ENCODE measurements around the gene BHLHE23. TPM values are rescaled to one million over a fixed set of nuclear protein-coding genes. Genes with fewer than 3 reads are reported as not detected.

BHLHE23 gene
- total RNA-seq, 1 donor from 2014 or later: not detected

DNA sequence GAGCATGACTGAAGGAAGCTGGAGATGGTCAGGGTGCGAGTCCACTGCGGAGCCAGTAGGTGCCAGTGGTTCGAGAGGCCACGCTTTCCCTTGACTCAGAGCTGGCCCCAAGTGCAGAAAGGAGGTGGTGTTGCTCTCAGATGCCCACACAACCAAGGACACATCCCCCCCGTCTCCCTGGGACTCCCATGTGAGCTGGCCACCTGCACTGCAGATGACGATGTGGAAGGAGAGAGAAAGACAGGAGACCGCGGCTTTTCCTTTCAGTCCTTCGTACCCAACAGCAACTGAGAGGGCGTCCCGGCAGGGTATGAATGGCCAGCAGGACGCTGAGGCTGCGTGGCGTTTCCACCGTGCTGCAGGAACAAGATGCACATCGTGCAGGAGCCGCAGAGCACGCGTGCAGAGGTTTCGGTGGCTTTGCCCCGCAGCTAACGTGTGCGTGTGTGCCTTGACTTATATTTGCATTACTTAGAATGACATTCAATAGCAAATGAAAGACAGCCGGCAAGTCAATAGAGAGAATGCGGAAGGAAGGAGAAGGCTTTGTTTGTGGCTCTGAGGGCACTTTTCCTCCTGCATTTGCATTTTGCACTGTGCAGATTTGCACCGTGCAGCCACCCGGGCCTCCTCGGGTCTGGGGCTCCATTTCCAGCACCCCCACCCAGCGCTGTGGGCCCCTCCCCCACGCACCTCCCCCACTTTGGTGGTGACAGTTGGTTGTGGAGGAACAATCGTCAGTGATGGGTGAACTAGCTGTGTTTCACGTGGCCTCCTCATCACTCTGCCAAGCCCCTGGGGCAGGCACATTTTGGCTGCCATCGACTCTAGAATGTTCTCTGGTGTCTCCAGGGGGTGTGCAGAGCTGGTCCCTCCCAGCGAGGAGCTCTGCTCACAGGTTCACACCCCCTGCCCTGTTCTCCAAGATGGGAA is 26.4 kb upstream of the BHLHE23 start:
- Histone ChIP-seq H3K9me3 (no peaks in the 10 kb centered on the region), H3K36me3 (no peaks in the 10 kb centered on the region), H3K4me3 (no peak overlapping the region), H3K27ac (no peak overlapping the region), H3K27me3 (no peaks in the 10 kb centered on the region), H3K4me1 (no peaks in the 10 kb centered on the region)
- TF ChIP-seq CTCF (IDR thresholded peaks at IDR 0.05) (no peak), POLR2A (IDR thresholded peaks at IDR 0.05) (no peak), POLR2AphosphoS5 (IDR thresholded peaks at IDR 0.05; ENCODE audit: insufficient read depth in 1 of 2, low read depth in 1 of 2) (no peak)
- no peak for DNase-seq (ENCODE audit: extremely low spot score in 2 of 2)
- intact Hi-C loops (cut with DNase I): no loop called here

DNA sequence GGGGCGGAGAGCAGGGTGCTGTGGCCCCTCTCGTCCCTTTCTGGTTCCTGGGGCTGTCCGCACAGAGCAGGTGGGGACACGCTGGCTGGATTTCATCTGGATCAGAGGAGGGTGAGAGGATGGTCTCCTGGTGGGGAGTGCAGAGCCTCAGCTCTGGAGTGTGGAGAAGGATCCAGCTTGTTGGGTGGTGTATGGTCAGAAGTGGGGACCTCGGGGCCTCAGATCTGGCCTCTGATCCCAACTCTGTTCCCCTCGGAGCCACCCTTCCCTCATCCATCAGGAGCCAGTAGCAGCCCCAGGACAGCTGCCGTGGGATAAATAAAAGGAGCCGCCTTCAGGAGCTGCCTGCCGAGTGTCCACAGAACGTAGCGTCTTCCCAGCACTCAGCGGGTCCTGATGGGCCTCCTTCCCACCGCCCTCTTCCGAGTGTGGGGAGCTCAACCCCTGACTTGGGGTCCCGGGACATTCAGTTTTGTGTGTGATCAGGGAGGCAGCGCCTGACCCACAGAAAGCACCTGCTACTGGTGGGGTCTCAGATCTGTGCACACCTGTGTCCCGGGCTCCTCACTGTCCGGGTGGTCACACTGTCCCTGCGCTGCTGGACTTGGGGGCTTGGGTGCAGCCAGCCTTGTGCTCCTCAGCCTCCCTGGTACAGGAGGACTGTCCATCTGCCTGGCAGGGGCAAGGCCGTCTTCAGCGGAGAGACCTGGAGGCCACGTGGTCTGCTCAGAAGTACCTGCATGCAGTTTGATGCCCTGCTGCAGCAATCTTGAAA is 25.4 kb upstream of the BHLHE23 start:
- Histone ChIP-seq H3K9me3 (no peaks in the 10 kb centered on the region), H3K27ac (no peak overlapping the region), H3K4me1 (no peaks in the 10 kb centered on the region), H3K36me3 (no peaks in the 10 kb centered on the region), H3K4me3 (no peak overlapping the region), H3K27me3 (no peaks in the 10 kb centered on the region)
- intact Hi-C loops (cut with DNase I): no loop called here
- TF ChIP-seq POLR2AphosphoS5 (IDR thresholded peaks at IDR 0.05; ENCODE audit: insufficient read depth in 1 of 2, low read depth in 1 of 2): no peak
- no peak for TF ChIP-seq POLR2A (IDR thresholded peaks at IDR 0.05)
- no peak for TF ChIP-seq CTCF (IDR thresholded peaks at IDR 0.05)
- no peak for DNase-seq (ENCODE audit: extremely low spot score in 2 of 2)

DNA sequence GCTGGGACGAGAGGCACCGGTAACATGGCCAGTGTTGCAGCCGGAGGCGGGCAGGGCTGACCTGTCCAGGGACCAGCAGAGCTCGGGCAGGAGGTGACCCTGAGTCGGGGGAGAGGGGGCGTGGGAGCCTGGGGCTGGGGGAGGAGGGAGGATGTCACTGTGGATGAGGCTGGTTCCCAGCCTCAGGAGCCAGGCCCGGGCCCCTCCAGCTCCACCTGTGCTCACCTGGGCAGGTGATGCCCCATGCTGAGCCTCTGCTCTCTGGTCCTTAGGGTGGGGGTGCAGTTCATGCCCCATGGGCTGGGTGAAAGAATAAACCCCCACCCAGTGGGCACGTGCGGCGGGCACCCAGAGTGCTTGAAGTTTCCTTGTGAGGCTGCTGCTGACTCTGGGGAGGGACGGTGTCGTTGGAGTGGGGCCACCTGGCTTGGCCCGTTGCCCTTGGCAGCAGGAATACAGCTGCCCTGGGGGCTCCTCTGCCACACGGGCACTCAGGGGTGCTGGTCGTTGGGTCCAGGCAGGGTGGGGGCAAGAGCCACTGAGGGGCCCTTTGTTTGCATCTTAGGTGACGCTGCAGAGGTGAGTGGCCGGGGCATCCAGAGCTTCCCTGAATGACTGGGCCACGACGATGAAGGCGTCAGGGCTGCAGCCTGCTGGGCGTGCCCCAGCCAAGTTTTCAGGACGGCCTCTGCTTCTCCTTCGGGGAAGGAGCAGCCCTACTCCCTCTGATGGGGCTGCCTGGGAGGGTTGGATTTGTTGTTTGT is 24.7 kb upstream of the BHLHE23 start:
- Histone ChIP-seq H3K27me3 (no peaks in the 10 kb centered on the region), H3K36me3 (no peaks in the 10 kb centered on the region), H3K27ac (no peak overlapping the region), H3K4me1 (no peaks in the 10 kb centered on the region), H3K9me3 (no peaks in the 10 kb centered on the region), H3K4me3 (no peak overlapping the region)
- no peak for TF ChIP-seq CTCF (IDR thresholded peaks at IDR 0.05)
- TF ChIP-seq POLR2A (IDR thresholded peaks at IDR 0.05): no peak
- no peak for TF ChIP-seq POLR2AphosphoS5 (IDR thresholded peaks at IDR 0.05; ENCODE audit: insufficient read depth in 1 of 2, low read depth in 1 of 2)
- DNase-seq (ENCODE audit: extremely low spot score in 2 of 2): no peak
- intact Hi-C loops (cut with DNase I): no loop called here

DNA sequence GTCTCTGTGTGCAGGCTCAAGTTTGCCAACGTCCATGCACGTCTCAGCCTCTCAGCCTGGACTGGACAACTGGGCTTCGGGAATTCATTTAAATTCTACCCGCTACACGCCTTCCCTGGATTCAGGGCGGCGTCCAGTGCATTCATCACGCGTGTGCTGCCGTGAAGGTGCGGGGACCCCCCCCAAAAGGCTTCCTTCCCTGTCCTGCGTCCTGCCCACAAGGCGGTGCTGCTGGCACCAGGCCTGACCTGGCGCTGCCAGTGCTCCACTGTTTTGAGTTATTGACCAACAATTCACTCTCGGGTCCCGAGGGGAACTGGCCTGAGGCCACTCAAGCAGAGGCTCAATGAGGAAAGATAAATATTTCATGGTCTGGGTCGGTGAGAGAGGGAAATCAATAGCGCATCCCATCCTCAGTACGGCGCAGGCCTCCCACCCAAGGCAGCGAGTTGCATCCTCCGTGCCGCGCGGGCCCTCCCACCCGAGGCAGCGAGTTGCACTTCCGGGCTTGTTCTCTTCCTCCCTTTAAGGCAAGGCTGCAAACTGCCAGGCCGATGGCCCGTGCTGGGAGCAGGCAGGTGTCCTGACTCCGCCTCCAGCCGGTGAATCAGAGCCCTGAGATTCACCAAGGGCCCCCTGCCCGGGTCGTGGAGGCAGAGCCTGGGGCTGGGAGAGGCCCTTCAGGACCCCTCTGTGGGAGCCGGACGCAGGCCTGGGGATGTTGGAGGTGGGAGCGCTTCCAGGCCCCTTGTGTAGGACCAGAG is 22.8 kb upstream of the BHLHE23 start:
- no peak overlapping the region for H3K4me3 ChIP-seq

More for the DNA sequence above, 22.8 kb upstream of the BHLHE23 start:
- no peak for TF ChIP-seq POLR2A (IDR thresholded peaks at IDR 0.05)
- no peak for TF ChIP-seq POLR2AphosphoS5 (IDR thresholded peaks at IDR 0.05; ENCODE audit: insufficient read depth in 1 of 2, low read depth in 1 of 2)
- no peak for TF ChIP-seq CTCF (IDR thresholded peaks at IDR 0.05)
- no peaks in the 10 kb centered on the region for H3K9me3 ChIP-seq
- H3K4me1 ChIP-seq: no peaks in the 10 kb centered on the region
- H3K27me3 ChIP-seq: no peaks in the 10 kb centered on the region
- H3K36me3 ChIP-seq: no peaks in the 10 kb centered on the region
- DNase-seq (ENCODE audit: extremely low spot score in 2 of 2): no peak
- H3K27ac ChIP-seq: no peak overlapping the region
- intact Hi-C loops (cut with DNase I): no loop called here

All from vagina (tissue), 2 donors.